Uterus (tissue), 4 donors: Measurements from ENCODE around the gene TNFRSF11A. TPM values are rescaled to one million over a fixed set of nuclear protein-coding genes. Genes with fewer than 3 reads are reported as not detected.

Experiments
- DNase-seq, 2 donors: peaks; one replicate each; pipeline ENCODE4 v3.0.0-alpha.2; 2019 to 2020
- H3K27ac ChIP-seq, 2 donors: fragments of 200-600 bp; sonication (generic); 1 replicate in 1 of 2; 2 replicates in 1 of 2; pipeline ENCODE4 v1.5.1; 2016 to 2018
- H3K27me3 ChIP-seq, 2 donors: fragments of 200-600 bp; sonication (generic); one replicate each; pipeline ENCODE4 v1.5.1; 2018 to 2019; ENCODE audit warnings: control low read depth in 1 of 2
- H3K36me3 ChIP-seq, 2 donors: fragments of 200-600 bp; sonication (generic); one replicate each; pipeline ENCODE4 v1.5.1; 2019; ENCODE audit warnings: control low read depth in 1 of 2
- H3K4me1 ChIP-seq, 2 donors: fragments of 200-600 bp; sonication (generic); one replicate each; pipeline ENCODE4 v1.5.1; 2018 to 2019; ENCODE audit warnings: control low read depth in 1 of 2
- H3K4me3 ChIP-seq, 2 donors: fragments of 200-600 bp; sonication (generic); 1 replicate in 1 of 2; 2 replicates in 1 of 2; pipeline ENCODE4 v1.5.1; 2018 to 2019; ENCODE audit warnings: mild to moderate bottlenecking in 1 of 2
- H3K9me3 ChIP-seq, 2 donors: fragments of 200-600 bp; sonication (generic); one replicate each; pipeline ENCODE4 v1.5.1; 2019; ENCODE audit warnings: control low read depth in 1 of 2
- POLR2A ChIP-seq, 2 donors: fragments of 450-650 bp; IDR thresholded peaks; one replicate each; pipeline ENCODE4 v1.6.1; 2016; ENCODE audit warnings: antibody characterized with exemption in 2 of 2, mild to moderate bottlenecking in 1 of 2, moderate library complexity in 1 of 2
- intact Hi-C: fragments of 100-400 bp; cut with DNase I; formaldehyde crosslinking; loops from one replicate; pipeline ENCODE4 v1.15.1; 2023; ENCODE audit warnings: low total_unique reads
- total RNA-seq, 4 donors: library from RNA; depleted of rRNA in 3 of 4; stranded (reverse); fragments of >200 nt in 3 of 4; gene quantifications; one replicate each; pipeline versions ENCODE4 v1.1.0 to v1.2.4, GENCODE V29; 2014 to 2023
- TF ChIP-seq, protein P1 (sequence below), 4 experiments: fragments of 200-600 bp in 2 of 4; fragments of 450-650 bp in 2 of 4; sonication (generic) in 2 of 4; IDR thresholded peaks; one replicate each; pipeline ENCODE4 v1.5.1; 2016 to 2019; ENCODE audit warnings: antibody characterized with exemption in 4 of 4, mild to moderate bottlenecking in 2 of 4, moderate library complexity in 1 of 4
- donor health status: DM: yes; HTN: yes; CAD: no.

TNFRSF11A gene
- 1 to 10 TPM in 3 of 4 donors, under 1 TPM in 1; 0.26 to 7.4 (median 5.1) TPM for total RNA-seq

- TF ChIP-seq, protein P1, sequence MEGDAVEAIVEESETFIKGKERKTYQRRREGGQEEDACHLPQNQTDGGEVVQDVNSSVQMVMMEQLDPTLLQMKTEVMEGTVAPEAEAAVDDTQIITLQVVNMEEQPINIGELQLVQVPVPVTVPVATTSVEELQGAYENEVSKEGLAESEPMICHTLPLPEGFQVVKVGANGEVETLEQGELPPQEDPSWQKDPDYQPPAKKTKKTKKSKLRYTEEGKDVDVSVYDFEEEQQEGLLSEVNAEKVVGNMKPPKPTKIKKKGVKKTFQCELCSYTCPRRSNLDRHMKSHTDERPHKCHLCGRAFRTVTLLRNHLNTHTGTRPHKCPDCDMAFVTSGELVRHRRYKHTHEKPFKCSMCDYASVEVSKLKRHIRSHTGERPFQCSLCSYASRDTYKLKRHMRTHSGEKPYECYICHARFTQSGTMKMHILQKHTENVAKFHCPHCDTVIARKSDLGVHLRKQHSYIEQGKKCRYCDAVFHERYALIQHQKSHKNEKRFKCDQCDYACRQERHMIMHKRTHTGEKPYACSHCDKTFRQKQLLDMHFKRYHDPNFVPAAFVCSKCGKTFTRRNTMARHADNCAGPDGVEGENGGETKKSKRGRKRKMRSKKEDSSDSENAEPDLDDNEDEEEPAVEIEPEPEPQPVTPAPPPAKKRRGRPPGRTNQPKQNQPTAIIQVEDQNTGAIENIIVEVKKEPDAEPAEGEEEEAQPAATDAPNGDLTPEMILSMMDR (IDR thresholded peaks at IDR 0.05) = no peak
- TF ChIP-seq POLR2A (IDR thresholded peaks at IDR 0.05) = no peak
- Histone ChIP-seq H3K4me3 (peak within 1 kb of the TSS; percentile 11 to 15), H3K27me3 (peaks cover 11 to 43% of the 10 kb centered on the region in 2 donors), H3K27ac (no peak within 1 kb of the TSS), H3K4me1 (peaks cover 0 to 9% of the 10 kb centered on the region in 2 donors), H3K36me3 (no peaks in the 10 kb centered on the region), H3K9me3 (no peaks in the 10 kb centered on the region)
- no peak for DNase-seq
- intact Hi-C loops = no loop called here
Measured at GRCh38 chr18:62324917-62325805, at the start of gene TNFRSF11A. TSS of gene TNFRSF11A (plus strand) at chr18:62325310. CDS start at chr18:62325353, 43 bp downstream.

GRCh38 chr18:62277045-62277444 lies 48.1 kb upstream of the TNFRSF11A start:
- no peak for DNase-seq
- no peaks in the 10 kb centered on the region for H3K27me3 ChIP-seq
- no peak for TF ChIP-seq POLR2A (IDR thresholded peaks at IDR 0.05)
- TF ChIP-seq, protein P1 (IDR thresholded peaks at IDR 0.05) = no peak
- no peak overlapping the region for H3K27ac ChIP-seq
- no peaks in the 10 kb centered on the region for H3K9me3 ChIP-seq
- intact Hi-C loops = no loop called here
- H3K4me1 ChIP-seq = no peaks in the 10 kb centered on the region
- no peaks in the 10 kb centered on the region for H3K36me3 ChIP-seq
- H3K4me3 ChIP-seq = no peak overlapping the region

DNA sequence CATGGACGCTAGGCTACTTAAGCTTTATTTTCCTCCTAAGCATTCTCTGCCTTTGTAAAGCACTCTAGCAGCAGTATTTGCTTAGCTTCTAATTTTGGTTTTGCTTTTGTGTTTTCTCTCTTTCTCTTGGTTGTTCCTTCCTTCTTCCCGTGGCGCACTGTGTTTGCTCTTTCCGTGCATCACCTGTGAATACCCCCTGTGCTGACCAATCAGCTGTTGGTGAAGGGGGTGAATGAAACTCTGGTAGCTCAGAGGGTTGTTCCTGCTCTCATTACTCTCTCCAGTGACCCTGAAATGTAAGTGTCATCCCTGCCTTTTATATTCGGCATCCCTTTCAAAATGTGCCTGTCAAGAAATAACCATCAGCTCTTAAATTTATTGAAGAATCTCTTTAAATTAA lies 45.5 kb upstream of the TNFRSF11A start:
- no peak for DNase-seq
- no peak for TF ChIP-seq POLR2A (IDR thresholded peaks at IDR 0.05)
- TF ChIP-seq, protein P1 (IDR thresholded peaks at IDR 0.05) = no peak
- Histone ChIP-seq H3K36me3 (no peaks in the 10 kb centered on the region), H3K4me1 (no peaks in the 10 kb centered on the region), H3K4me3 (no peak overlapping the region), H3K27me3 (no peaks in the 10 kb centered on the region), H3K9me3 (no peaks in the 10 kb centered on the region), H3K27ac (no peak overlapping the region)
- intact Hi-C loops = no loop called here

- Histone ChIP-seq H3K4me1 (no peaks in the 10 kb centered on the region), H3K4me3 (no peak overlapping the region), H3K9me3 (no peaks in the 10 kb centered on the region), H3K27me3 (no peaks in the 10 kb centered on the region), H3K36me3 (no peaks in the 10 kb centered on the region), H3K27ac (no peak overlapping the region)
- TF ChIP-seq, protein P1 (IDR thresholded peaks at IDR 0.05) = no peak
- TF ChIP-seq POLR2A (IDR thresholded peaks at IDR 0.05) = no peak
- DNase-seq = no peak
- intact Hi-C loops = no loop called here
Measured at GRCh38 chr18:62280058-62280457, 45.1 kb upstream of the TNFRSF11A start.

DNA sequence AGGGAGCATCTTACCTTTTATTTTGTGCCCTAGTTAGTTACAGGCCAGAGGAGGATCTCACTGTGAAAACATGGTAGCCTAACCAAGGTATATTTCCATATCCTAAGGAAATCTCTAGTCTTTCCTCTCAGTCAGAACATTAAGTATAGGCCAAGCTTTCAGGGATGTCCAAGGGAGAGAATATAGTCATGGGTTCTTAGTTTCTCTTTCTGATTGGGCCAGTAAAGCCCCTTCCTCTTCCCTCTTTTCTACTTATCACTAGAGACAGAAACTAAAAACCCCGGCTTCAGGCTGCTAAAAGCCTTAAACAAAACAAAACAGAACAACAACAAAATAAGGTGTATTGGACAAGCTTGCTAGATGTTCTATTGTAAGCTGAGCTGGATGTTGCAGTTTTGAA lies 44.3 kb upstream of the TNFRSF11A start:
- intact Hi-C loops = no loop called here
- H3K27me3 ChIP-seq = no peaks in the 10 kb centered on the region
- no peaks in the 10 kb centered on the region for H3K4me1 ChIP-seq
- no peaks in the 10 kb centered on the region for H3K9me3 ChIP-seq
- H3K36me3 ChIP-seq = no peaks in the 10 kb centered on the region
- no peak overlapping the region for H3K4me3 ChIP-seq
- H3K27ac ChIP-seq = no peak overlapping the region
- no peak for DNase-seq
- TF ChIP-seq POLR2A (IDR thresholded peaks at IDR 0.05) = no peak
- TF ChIP-seq, protein P1 (IDR thresholded peaks at IDR 0.05) = no peak
